GM19035 (cell line): ENCODE results near the gene NKAIN2.
"Not testable (repeated sequence)": the region's sequence is repeated elsewhere in the genome, so short reads cannot be mapped to it uniquely, and the experiment has no call there.

Source experiments
- ATAC-seq: cut with Tn5 transposase; IDR thresholded peaks from one replicate; pipeline ENCODE4 v1.9.1; 2021; ENCODE audit not compliant: unreplicated experiment

NKAIN2 gene

DNA sequence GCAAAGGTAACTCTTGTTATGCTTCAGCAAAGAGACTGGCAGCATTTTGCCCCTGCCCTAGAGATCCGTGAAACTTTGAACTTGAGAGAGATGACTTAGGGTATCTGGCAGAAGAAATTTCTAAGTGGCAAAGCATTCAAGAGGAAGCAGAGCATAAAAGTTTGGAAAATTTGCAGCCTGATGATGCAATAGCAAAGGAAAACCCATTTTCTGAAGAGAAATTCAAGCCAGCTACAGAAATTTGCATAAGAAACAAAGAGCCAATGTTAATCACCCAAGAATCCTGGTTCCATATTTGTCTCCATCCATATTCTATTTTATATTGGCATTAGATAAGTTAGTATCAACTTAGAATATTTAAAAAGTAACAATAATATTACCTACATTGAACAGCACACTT lies 934.1 kb downstream of the NKAIN2 start:
- ATAC-seq: not testable (repeated sequence)

DNA sequence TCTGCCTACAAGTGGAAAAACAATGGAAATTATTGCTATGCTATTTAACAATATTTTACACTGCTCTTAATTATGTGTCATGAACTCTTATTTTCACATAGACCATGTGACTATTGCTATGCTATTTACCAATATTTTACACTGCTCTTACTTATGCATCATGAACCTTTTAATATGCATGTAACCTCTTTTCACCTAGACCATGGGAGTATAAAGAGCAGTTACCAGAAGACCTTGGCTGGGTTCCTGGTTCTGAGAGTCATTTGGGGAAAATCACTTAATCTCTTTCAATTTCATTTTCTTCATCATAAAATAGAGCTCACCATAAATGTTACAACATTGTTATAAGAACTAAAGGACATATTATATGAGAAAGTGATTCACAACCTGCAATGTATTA lies 934.8 kb downstream of the NKAIN2 start:
- no peak for ATAC-seq

DNA sequence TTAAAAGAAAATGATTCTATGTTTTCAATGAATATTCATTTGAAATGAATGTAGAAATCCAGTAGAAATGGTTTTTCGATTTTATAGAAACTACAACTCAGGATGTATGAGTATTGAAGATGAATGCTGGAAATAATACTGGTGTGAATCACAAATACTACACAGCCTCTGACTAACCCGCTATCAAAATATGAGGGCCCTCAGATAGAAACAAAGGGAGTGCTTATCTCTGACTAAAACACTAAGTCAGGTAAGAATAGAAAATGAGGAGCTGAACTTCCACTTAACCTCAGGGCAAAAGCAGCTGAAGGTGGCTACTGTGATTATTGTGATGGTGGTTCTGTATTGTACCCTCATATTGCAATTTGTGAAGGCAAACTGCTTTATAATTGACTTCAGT lies 937.7 kb downstream of the NKAIN2 start:
- no peak for ATAC-seq

DNA sequence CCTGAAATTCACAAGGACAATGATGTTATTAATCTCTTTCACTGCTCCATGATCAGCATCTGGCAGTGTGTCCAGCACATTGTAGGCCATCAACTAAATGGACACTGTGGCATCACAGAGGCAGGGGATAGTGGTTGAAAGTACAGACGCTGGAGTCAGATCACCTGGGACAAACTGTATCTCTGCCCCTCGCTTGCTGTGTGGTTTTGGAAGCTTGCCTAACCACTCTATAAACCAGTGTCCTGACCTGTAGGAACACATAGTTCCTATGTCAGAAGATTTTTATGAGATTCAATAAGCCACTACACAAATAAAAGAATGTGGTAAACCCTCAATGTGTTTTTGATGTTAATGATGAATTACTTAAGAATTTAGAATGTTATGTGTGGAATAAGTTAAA lies 939.3 kb downstream of the NKAIN2 start:
- no peak for ATAC-seq

DNA sequence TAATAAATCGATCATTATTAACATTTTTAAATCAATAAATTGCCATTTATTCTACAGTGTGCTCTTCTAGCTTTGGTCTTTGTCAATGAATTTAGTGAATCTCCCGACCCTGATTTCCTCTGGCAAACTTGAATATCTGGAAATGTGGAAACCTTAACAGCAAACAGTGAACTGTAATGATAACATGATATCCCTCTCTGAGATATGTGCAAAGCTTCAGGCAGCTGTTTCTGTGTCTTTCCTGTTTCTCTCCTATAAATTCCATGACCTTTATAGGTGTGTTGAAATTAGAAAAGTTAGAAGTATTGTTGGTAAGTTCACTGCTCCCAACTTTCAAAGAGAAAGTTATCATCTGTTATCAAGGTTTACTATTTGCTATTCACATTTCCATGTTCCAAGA lies 939.8 kb downstream of the NKAIN2 start:
- no peak for ATAC-seq

DNA sequence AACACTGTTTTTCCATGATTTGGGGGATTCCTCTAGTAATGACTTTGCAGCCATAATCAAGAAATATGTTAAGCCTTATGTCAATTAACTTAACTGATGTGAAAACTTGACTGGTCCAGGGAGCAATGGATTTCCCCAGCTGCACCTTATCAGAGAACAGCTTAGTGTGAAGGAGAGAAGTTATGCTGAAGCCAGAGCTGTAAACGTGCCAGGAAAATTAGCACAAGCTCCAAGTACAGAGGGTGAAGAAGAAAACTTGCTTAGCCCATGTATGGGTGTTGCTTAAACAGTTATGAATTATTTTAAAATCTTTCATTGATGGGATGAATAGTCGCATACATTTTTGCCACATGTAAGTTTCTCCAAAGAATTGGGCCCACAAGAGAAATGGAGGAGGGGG lies 943.7 kb downstream of the NKAIN2 start:
- ATAC-seq: no peak

DNA sequence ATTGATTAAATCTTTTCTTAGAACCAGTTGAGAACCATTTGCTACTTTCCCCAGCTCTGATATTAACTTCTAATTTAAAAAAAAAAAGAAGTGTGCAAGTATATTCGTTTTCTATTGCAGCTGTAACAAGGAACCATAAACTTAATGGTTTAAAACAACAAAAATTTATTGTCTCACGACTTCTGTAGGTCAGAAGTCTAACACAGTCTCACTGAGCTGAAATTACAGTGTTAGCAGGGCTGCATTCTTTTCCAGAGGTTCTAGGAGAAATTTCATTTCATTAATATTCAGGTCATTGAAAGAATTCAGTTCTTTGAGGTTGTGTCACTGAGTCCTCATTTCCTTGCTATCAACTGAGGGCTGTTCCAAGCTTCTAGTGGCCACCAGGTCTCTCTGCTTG lies 945.1 kb downstream of the NKAIN2 start:
- no peak for ATAC-seq

DNA sequence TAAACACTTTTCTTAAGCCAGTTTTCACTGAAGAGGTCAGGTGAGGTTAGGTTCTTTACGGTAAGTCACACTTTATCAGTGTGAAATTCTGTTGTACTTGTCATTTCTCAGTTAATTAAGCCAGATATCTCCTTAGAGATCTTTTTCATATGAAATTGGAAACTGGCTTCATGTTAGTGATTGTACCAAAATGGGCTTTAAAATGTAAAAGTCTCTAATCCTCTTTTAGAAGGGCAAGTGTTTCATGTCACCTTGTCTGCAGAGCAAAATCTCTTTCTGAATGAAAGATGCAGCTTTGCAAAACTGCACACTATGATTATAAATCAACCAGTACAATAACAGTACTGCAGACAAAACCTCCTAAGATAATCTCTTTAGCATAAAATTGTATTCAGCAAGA lies 949.3 kb downstream of the NKAIN2 start:
- ATAC-seq: no peak

DNA sequence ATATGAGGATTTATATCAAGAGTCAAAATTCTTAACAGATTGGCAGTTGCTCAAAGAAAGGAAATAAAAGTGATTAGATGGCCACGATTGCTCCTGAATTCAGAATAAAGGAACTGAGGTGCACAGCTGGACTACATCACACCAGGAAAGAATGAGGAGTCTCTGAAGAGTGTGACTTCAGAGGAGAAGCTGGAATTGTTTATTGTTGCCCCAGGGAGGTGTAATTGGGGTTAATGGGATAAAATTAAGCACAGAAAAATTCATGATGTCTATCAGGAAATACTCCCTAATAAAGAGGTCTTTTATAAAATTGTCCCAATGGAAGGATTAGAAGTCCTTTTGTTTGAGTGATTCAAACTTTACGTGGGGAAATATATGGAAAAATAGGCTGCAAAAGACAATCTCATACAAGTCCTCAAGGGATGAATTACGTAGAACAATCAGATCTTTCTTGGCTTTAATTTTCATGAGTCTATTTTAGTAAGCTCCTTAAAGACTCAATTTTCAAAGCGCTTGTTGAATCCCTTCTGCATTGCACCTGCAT lies 950.0 kb downstream of the NKAIN2 start:
- no peak for ATAC-seq

DNA sequence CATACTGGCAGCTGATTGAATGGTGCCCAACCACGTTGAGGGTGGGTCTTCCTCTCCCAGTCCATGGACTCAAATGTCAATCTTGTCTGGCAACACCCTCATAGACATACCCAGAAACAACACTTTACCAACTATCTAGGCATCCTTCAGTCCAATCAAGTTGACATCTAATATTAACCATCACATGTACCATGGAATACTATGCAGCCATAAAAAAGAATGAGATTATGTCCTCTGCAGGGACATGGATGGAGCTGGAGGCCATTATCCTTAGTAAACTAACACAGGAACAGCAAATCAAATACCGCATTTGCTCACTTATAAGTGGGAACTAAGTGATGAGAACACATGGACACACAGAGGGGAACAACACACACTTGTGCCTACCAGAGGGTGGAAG lies 951.7 kb downstream of the NKAIN2 start:
- ATAC-seq: no peak

DNA sequence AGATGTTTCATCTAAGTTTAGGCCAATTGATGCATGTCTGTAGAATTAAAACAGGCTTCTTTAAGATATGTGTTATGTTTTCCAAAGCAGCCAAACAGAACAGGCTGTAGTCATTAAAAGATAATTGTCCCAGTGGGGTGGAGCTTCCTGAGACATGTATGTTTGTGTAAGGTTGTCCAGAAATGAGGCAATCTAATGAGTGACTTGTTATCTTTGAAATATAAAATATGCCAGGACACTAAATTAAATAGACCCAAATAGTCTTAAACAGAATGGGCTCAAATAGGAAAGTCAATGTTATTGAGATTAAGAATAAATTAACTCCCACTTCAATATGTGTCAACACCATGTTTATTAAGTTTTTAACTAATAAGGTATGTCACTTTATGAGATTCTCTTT lies 953.9 kb downstream of the NKAIN2 start:
- no peak for ATAC-seq

DNA sequence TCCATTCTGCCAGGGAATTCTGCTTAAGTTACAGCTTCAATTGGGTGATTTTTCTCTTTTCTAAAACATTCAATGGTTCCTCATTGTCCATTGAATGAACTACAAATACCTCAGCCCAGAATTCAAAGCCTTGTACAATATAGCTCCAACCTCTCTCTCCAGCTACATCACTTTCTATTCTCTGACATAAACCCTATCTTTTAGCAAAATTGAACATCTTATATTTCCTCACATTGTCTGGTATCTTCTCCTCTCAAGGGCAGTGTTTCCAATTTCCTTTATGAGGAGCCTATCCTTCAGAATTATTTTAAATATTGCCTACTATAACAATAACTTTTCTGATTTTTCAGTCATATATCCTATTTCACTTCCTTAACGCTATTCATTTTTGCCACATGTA lies 955.0 kb downstream of the NKAIN2 start:
- ATAC-seq: no peak

DNA sequence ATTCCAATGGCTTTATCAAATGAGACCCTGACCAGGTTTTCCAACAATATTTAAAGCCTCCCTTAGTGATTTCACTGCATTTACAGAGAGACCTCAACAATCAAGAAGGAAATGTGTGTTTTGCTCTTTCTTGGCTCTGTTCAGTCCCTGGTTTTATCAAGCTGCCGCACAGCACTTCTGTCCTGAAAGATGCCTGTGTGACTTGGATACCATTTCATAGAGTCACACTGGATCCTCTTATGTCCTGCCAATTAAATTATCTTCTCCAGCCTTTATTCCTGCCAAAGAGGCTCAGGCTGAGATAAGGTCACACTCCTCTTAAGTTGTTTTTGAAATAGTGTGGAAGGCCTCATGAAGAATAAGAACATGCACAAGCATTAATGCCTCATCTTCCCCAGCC lies 961.6 kb downstream of the NKAIN2 start:
- ATAC-seq: no peak

DNA sequence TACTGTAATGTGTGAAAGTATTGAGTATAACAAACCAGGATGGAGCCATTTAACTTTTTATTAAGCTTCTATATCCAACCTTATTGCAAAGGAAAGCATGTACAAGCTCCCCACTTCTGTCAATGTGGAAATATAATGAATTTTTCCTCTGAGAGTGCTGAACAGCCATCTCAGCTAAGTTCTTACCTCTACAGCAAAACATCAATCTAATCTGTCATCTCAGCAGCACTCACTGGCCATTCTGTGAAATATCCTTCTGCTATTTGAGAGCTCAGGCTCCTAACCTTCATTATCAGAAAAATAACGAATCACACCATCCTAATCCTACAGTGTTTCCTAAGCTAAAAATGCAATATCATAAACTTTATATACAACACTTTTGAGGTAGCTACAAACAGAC lies 964.6 kb downstream of the NKAIN2 start:
- no peak for ATAC-seq

DNA sequence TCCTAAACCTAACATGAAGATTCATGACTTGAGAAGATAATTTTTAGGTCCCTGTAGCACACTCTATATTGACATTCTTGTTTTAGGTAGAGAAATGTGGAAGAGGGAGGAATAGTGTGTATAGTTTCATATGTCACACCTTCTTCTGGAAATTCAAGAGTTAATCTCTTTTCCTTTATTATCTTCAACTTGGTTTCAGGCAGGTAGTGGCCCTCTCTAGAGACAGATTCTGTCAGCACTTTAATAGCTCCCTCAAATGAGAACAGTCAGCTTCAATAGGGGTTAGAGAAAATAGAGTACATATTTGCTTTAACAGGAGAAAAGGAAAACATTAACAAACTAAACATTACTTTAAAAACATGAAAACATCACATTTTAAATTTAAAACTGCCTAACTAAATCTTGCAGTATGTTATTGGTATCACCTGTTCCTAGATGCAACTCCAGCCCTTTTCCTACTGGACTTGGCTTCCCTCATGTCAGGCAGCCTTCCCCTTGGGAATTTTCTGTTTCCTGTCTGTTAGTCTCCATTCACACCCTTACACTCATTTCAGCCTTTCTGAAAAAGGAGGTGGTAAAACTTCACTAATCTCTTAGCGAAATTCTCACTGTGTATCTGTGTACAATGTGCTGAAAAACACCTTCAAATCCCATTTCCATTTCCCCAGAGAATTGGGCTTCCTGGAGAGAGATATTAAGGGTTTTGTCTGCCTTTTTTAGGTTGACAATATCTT lies 966.3 kb downstream of the NKAIN2 start:
- ATAC-seq: no peak

DNA sequence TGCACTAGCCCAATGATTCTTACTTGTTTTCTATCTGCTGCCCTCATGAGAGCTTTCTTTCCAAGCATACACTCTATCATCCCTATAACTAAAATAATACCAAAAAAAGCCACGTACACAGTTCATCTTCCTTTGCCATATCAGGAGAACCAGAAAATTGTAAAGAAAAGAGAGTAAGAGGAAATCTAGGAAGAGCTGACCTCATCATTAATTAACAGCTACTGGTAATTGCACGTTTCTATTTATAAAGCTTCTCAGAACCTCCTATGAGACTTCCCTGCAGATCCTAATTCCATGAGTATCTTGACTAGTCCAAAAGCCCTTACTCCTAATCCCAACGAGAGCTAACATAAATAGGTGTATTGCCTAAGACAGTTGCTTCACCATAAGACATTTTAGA lies 967.1 kb downstream of the NKAIN2 start:
- ATAC-seq: no peak

DNA sequence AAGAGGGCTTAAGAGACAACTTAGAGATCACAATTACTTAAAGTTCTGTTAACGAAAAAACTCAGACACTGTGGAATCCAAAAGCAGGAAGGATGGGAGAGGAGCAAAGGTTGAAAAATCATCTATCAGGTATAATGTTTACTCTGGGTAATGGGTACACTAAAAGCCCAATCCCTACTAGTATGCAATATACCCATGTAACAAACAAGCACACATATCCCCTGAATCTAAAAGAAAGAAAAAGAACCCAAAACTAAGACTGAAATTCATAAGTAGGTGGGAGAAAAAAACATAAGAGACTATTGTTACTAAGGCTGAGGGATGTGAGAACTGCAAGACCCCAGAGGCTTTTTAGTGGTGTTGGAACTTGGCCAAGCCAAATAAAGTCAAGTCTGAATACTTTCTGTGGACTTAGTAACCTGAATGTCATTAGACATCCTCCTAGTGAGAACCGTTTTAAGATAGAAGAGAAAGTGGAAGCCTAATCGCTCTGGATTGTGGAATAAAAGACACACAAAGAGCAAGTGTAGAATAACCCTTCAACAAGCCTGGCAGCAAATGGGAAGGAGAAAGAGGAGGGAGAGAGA lies 969.2 kb downstream of the NKAIN2 start:
- ATAC-seq: no peak

DNA sequence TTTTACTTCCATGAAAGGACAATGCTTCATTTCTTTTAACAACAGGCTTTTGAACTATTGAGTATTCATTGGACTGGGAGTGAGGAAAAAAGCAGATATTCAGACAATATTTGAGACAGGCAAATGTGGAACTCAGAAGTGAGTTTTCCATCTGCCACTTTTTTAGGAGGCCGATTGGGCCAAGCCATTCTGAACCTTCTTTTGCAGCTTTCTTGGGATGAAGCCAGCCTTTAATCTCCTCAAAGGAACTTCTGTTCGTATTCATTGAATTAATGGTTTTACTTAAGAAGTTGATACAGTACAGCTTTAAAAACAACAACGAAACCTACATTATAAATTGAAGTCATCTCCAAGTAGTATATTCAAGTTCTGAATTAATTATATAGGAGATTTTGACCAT lies 971.5 kb downstream of the NKAIN2 start:
- no peak for ATAC-seq

DNA sequence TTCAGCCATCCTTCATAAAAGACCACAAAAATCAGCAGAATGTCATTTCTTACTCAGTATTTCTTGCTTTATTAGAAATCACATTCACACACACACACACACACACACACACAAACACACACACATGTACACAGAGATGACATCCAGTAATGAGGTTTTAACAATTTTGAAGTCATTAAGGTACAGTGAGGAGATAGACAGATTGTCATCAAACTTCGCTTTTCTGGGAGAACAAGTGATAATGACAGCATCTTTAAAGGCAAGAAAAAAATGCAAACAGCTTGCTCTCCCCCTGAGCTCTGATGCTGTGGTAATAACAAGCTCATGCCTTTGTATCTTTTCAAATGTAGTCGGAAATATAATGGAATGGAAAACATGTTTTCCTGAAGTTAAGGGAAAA lies 974.2 kb downstream of the NKAIN2 start:
- no peak for ATAC-seq

DNA sequence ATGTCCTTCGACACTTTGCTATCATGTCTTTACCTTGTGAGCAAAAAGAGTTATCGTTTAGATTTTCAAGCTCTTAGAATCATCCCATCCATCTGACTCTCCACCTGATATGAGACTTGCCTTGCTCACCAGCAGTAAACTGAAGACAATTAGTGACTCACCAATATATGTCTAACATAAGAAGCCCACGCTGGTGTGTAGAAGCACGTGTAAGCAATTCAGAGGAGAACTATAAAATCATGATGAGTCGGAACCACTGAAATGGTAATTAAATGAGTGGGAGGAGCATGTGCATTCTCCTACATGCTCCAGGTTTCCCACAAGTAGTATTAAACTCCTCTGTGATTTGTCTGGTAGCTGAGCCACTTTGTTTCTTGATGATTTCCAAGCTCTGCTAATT lies 977.0 kb downstream of the NKAIN2 start:
- no peak for ATAC-seq

DNA sequence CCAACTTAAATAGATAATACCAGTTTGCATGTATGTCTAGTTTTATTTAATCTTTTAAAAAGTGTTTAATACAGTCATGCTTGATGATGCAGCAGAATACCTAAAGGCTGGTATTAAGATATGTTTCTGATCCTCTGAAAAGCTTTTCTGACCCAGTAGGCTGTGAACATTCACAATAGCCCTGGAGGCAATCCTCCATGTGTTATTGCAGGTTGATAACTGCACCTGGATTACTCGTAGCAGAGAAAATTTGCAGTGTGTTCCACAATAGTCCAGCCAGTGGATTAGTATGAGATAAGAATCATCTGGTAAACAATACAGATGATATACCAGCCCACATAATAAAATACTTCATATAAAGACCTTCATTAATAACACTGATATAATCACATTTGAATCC lies 979.7 kb downstream of the NKAIN2 start:
- no peak for ATAC-seq

DNA sequence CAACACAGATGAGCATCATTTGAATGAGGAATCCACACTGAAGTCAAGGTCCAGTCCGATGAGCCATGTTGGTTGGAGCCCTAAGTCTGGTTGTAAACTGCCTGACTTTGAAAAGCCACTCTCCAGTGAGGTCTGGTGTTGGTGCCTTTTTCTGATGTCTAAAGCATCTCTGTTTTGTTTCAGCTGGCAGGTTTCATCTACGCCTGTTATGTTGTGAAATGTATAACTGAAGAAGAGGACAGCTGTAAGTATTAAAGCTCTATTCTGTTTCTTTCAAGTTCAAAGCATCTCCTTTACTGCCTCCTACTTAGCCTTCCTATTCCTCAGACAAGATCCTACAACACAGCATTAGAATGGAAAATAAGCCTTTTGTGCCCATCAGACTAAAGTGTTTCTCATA lies 987.5 kb downstream of the NKAIN2 start:
- ATAC-seq: no peak

DNA sequence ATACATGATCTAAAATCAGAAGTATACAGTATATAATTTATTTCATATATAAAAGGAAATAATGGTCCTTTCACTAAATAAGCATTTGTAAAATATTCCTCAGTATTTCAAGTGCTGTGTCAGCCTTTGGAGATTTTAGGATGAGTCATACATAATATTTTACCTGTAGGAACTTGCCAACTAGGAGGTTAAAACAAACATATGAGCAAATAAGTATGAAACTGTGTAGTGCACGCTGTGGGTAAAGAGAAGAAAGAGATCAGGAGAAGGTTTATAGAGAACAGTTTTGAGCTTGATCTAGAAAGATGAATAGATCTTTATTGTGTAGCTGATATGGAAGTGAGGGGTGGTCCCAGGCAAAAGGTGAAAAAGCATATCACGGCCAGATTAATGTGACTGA lies 988.7 kb downstream of the NKAIN2 start:
- no peak for ATAC-seq
